Stimulated activated CD4-positive, alpha-beta T cell treated with anti-CD3 and anti-CD28 coated beads, Interleukin-1b, Interleukin-23, amount 100 ng/mL, for 48 hours (primary cell): ENCODE results near the gene CLEC18B.
"Not testable (repeated sequence)": the region's sequence is repeated elsewhere in the genome, so short reads cannot be mapped to it uniquely, and the experiment has no call there.

Experiments
- DNase-seq: peaks from one replicate; pipeline ENCODE4 v3.0.0-alpha.2; 2020

CLEC18B gene

GRCh38 chr16:74404148-74404933 lies 16.9 kb downstream of the CLEC18B start:
- DNase-seq, result not testable (repeated sequence)

- not testable (repeated sequence) for DNase-seq
Measured at GRCh38 chr16:74400238-74400637, 21.0 kb downstream of the CLEC18B start.

GRCh38 chr16:74398212-74398895 lies 22.9 kb downstream of the CLEC18B start:
- DNase-seq, result not testable (repeated sequence)

DNA sequence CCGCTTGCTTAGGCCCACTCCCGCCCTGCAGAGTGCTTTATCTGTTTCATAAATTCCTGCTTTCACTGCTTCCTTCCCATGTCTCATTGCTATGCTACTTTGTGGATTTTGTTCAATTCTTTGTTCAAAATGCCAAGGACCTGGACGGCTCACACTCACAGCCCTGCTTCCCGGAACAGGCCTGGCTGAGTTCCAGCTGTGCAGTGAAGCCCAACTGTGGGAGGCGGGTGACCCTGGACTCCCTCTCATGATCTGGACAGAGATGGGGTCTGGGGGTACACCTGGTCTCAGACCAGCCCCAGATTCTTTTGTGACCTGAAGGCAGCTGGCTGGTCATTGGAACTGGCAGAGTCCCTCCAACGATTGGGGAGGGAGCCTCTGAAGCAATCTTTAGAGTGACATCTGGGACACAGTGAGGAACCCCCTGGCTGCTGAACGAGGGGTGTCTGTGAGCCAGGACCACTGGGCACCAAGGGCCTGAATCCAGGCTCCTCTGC lies 24.7 kb downstream of the CLEC18B start:
- not testable (repeated sequence) for DNase-seq

DNA sequence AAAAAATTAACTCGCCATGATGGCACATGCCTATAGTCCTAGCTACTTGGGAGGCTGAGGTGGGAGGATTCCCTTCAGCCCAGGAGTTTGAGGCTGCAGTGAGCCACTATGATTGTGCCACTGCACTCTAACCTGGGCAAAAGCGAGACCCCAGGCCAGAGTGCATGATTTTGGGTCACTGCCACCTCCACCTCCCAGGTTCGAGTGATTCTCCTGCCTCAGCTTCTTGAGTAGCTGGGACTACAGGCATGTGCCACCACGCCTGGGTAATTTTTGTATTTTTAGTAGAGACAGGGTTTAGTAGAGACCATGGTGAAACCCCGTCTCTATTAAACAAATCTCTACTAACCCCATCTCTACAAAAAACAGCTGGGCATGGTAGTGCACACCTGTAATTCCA lies 26.7 kb downstream of the CLEC18B start:
- not testable (repeated sequence) for DNase-seq

GRCh38 chr16:74394131-74394530 lies 27.1 kb downstream of the CLEC18B start:
- DNase-seq, result not testable (repeated sequence)

DNA sequence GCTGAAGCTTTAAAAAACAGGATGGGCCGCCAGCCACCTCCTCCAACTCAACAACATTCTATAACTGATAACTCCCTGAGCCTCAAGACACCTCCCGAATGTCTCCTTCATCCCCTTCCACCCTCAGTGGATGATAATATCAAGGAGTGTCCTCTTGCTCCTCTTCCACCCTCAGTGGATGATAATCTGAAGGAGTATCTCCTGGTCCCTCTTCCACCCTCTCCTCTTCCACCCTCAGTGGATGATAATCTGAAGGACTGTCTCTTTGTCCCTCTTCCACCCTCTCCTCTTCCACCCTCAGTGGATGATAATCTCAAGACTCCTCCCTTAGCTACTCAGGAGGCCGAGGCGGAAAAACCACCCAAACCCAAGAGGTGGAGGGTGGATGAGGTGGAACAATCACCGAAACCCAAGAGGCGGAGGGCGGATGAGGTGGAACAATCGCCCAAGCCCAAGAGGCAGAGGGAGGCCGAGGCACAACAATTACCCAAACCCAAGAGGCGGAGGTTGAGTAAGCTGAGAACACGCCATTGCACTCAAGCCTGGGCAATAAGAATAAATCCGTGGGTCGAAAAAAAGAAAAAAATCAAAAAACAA lies 29.7 kb downstream of the CLEC18B start:
- DNase-seq, result not testable (repeated sequence)

DNA sequence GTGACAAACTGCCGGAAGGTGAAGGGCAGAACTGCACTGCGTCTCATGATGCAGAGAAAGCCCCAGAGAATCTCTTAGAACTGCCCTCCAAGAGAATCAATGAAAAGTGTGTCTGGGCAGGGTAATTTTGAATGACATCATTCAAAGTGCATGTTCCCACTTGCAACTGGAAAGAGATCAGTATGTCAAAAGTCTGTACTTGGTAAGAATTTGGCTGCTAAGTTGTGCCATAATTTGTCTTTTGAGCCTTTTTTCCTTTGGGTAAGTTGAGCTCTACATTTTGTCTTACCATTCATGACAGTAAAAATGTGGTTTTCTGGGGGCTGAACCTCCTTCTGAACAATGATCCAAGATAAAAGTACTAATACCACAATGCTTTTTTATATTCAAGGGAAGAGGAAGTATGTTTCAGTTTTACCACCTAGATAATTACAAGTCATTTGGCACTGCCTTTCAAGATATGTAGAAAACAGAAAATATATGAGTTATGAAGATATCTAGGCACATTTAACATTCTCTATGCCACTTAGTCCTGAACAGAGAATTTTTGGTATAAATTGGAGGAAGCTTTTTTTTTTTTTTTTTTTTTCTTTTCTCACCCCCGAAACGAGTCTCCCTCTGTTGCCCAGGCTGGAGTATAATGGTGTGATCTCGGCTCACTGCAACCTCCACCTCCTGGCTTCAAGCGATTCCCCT lies 38.8 kb downstream of the CLEC18B start:
- not testable (repeated sequence) for DNase-seq

DNA sequence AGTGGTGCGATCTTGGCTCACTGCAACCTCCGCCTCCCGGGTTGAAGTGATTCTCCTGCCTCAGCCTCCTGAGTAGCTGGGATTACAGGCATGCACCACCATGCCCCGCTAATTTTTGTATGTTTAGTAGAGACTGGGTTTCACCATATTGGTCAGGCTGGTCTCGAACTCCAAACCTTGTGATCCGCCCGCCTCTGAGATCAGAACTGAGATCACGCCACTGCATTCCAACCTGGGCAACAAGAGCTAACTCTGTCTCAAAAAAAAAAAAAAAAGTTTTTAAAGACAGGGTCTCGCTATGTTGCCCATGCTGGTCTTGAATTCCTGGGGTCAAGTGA lies 47.5 kb downstream of the CLEC18B start:
- DNase-seq, result not testable (repeated sequence)

GRCh38 chr16:74372953-74373846 lies 48.1 kb downstream of the CLEC18B start:
- DNase-seq, result no peak

DNA sequence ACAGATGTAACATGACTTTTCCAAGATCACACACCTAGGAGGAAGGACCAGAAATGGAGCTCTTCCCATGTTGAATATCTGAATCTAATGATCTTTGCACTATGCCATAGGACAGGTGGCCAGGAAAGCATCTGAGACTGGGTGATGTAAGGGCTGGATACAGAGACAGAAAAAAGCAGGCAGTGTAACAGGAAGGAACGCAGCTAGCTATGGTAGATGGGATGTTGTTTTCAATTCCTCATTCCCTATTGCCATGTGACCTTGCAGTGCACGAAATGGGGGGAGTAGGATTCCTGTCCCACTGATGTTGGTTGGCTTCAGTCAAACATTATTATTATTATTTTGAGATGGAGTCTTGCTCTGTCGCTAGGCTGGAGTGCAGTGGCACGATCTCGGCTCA lies 48.9 kb downstream of the CLEC18B start:
- DNase-seq, result no peak

GRCh38 chr16:74370338-74371135 lies 50.7 kb downstream of the CLEC18B start:
- not testable (repeated sequence) for DNase-seq

- DNase-seq, result peak; percentile 96
Measured at GRCh38 chr16:74368002-74368911, 53.0 kb downstream of the CLEC18B start.

- peak; percentile 33 for DNase-seq
Measured at GRCh38 chr16:74367469-74368001, 53.7 kb downstream of the CLEC18B start.

- DNase-seq, result not testable (repeated sequence)
Measured at GRCh38 chr16:74361646-74362610, 59.4 kb downstream of the CLEC18B start.
